Neural crest cell (in vitro differentiated cells): Measurements from ENCODE around the gene LDB2. TPM values are rescaled to one million over a fixed set of nuclear protein-coding genes. Genes with fewer than 3 reads are reported as not detected.

Source experiments
- DNase-seq: peaks from one replicate; pipeline ENCODE4 v3.0.0; 2021; ENCODE audit warnings: low read depth, mixed read lengths, low spot score
- H3K27ac Mint-ChIP-seq: one replicate; pipeline ENCODE4 v1.8.0; 2021; ENCODE audit warnings: mild to moderate bottlenecking, mixed read lengths; ENCODE audit not compliant: unreplicated experiment
- H3K27me3 Mint-ChIP-seq: 2 replicates; pipeline ENCODE4 v1.8.0; 2021; ENCODE audit warnings: low read depth, mild to moderate bottlenecking, mixed read lengths
- H3K36me3 Mint-ChIP-seq: 2 replicates; pipeline ENCODE4 v1.8.0; 2021; ENCODE audit warnings: low read depth, mild to moderate bottlenecking, mixed read lengths
- H3K4me1 Mint-ChIP-seq: 2 replicates; pipeline ENCODE4 v1.8.0; 2021; ENCODE audit warnings: mixed read lengths
- H3K4me3 Mint-ChIP-seq: one replicate; pipeline ENCODE4 v1.8.0; 2021; ENCODE audit warnings: mild to moderate bottlenecking, mixed read lengths
- H3K9me3 Mint-ChIP-seq: 2 replicates; pipeline ENCODE4 v1.8.0; 2021; ENCODE audit warnings: mixed read lengths
- CTCF ChIP-seq: fragments of 200-600 bp; sonication (generic); conservative IDR thresholded peaks from 2 replicates; pipeline ENCODE4 v1.5.0; 2021; ENCODE audit warnings: antibody characterized with exemption, mild to moderate bottlenecking
- total RNA-seq: library from RNA; stranded (reverse); gene quantifications from 2 replicates; pipeline ENCODE4 v1.2.1, GENCODE V29; 2021

The LDB2 gene
- total RNA-seq, 1 donor from 2014 or later: 12.7 TPM

- Mint-ChIP-seq H3K9me3 (peaks cover 6% of the 10 kb centered on the region), H3K27me3 (no peaks in the 10 kb centered on the region)
Measured at GRCh38 chr4:16550531-16550930, 347.9 kb downstream of the LDB2 start.

GRCh38 chr4:16545656-16546055 lies 352.8 kb downstream of the LDB2 start:
- Mint-ChIP-seq H3K36me3 (peaks cover 3% of the 10 kb centered on the region), H3K4me1 (no peaks in the 10 kb centered on the region), H3K27me3 (no peaks in the 10 kb centered on the region), H3K4me3 (no peak overlapping the region), H3K9me3 (peaks cover 17% of the 10 kb centered on the region), H3K27ac (no peak overlapping the region)
- TF ChIP-seq CTCF: no peak
- no peak for DNase-seq

More at GRCh38 chr4:16550531-16550930, 347.9 kb downstream of the LDB2 start:
- peaks cover 4% of the 10 kb centered on the region for H3K36me3 Mint-ChIP-seq
- H3K4me3 Mint-ChIP-seq: no peak overlapping the region
- TF ChIP-seq CTCF: no peak
- no peak overlapping the region for H3K27ac Mint-ChIP-seq
- H3K4me1 Mint-ChIP-seq: no peaks in the 10 kb centered on the region
- no peak for DNase-seq

- Mint-ChIP-seq H3K27me3 (no peaks in the 10 kb centered on the region), H3K4me3 (no peak overlapping the region), H3K27ac (no peak overlapping the region), H3K9me3 (peaks cover 17% of the 10 kb centered on the region), H3K36me3 (peaks cover 3% of the 10 kb centered on the region), H3K4me1 (no peaks in the 10 kb centered on the region)
- no peak for DNase-seq
- TF ChIP-seq CTCF: no peak
Measured at GRCh38 chr4:16544869-16545268, 353.6 kb downstream of the LDB2 start.

- H3K4me1 Mint-ChIP-seq: no peaks in the 10 kb centered on the region
- DNase-seq: no peak
- no peak overlapping the region for H3K27ac Mint-ChIP-seq
- H3K36me3 Mint-ChIP-seq: peaks cover 3% of the 10 kb centered on the region
- H3K4me3 Mint-ChIP-seq: no peak overlapping the region
- no peaks in the 10 kb centered on the region for H3K27me3 Mint-ChIP-seq
- H3K9me3 Mint-ChIP-seq: peaks cover 17% of the 10 kb centered on the region
- no peak for TF ChIP-seq CTCF
Measured at GRCh38 chr4:16544251-16544721, 354.2 kb downstream of the LDB2 start.

GRCh38 chr4:16537926-16538325 lies 360.5 kb downstream of the LDB2 start:
- H3K4me1 Mint-ChIP-seq: peaks cover 13% of the 10 kb centered on the region
- H3K27ac Mint-ChIP-seq: peak overlapping the region; percentile 71

More at GRCh38 chr4:16537926-16538325, 360.5 kb downstream of the LDB2 start:
- no peaks in the 10 kb centered on the region for H3K27me3 Mint-ChIP-seq
- peaks cover 3% of the 10 kb centered on the region for H3K36me3 Mint-ChIP-seq
- peaks cover 13% of the 10 kb centered on the region for H3K9me3 Mint-ChIP-seq
- no peak for TF ChIP-seq CTCF
- no peak overlapping the region for H3K4me3 Mint-ChIP-seq
- no peak for DNase-seq
